Stimulated activated CD8-positive, alpha-beta memory T cell treated with anti-CD3 and anti-CD28 coated beads, Interleukin-15, amount 100 ng/mL, for 4 hours (primary cell): ENCODE results near the gene USP3.

Source experiments
- DNase-seq, 2 donors: peaks; one replicate each; pipeline ENCODE4 v3.0.0-alpha.2; 2020; ENCODE audit warnings: low read depth in 2 of 2

Gene USP3

DNA sequence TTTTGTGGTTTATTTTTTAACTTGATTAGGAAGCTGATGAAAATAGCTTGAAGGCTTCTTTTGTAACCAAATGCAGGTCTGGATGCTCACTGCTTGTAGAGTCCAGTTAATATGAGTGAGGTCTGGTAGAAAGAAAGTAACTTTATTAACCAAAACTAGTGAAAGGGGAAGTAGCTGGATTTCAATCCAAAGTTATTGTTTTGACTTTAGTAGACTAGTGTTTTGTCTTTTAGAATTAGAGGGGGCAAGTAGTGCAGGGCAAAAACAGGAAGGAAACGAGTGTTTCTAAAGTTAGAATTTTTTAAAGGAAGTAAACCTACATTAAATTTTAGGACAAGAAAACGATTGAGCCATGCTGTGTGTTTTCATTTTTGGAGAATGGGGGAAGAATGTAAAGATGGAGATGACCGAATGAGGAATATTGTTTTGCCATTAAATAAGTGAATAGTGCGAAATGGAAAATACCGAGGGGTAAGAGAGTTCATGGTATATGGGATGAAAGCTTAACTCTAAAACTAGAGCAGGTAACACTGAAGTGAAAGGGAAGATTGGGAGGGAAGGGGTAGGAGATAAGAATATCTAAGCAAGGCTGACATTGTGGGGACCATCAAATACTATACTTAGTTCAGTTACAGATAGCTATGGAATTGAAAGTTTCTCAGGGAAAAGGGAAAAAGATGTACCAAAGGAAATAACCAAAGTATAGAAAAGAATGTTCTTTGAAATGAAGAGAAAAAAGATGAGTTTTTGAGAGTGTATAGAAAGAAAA is 40.0 kb downstream of the USP3 start:
- no peak for DNase-seq

- no peak for DNase-seq
Measured at GRCh38 chr15:63545520-63545919, 41.1 kb downstream of the USP3 start.

DNA sequence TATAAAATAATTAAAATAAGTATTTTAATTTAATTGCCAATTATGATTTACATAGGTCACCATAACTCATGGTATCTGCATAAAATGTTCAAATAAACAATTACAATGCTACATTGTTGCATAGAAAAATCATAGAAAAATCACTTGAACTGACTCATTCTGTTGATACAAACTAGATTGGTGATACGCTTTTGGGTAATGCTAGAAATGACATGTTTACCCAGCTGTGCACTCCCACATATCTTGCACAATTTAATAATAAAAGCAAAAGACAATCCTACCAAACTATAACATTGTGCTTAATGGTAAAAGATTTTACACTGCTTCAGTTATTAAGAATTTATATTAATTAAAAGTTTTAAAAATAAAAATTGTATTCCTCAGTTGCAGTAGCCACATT is 47.0 kb downstream of the USP3 start:
- no peak for DNase-seq

DNA sequence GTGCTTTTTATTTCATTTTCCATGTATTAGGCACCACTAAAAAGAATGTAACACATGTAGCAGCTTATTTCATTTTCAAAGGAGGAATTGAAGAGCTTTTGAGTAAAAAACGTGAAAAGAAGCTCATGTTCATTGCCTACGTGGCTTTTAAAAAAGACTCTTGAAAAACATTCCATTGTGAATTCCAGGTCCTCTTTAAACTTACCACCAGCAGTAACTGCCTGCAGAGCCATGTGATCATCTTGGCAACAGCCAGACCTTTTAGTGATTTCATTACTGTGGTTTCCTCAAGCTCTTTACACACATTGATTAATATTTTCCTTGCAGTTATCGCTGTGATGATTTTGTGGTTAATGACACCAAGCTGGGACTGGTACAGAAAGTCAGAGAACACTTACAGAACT is 49.0 kb downstream of the USP3 start:
- DNase-seq, result no peak

GRCh38 chr15:63554337-63554927 is 50.0 kb downstream of the USP3 start:
- DNase-seq, result no peak

DNA sequence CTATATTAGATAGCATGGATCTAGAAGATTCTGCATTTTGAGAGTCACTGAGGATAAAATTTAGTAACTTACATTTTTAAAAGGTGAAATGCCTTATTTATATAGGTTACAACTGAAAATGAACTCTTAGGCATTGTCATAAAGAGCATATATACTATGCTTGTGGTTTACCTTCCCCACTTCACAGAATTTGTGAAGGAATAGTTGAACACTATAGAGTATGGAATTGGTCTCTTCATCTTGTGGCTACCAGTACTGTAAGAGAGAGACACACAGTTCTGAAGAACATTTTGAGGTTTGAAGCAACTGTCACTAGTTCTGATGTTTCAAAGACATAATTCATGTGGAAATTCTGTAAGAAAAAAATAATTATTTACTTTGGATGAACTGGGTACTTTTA is 51.1 kb downstream of the USP3 start:
- no peak for DNase-seq

GRCh38 chr15:63556246-63556645 is 51.9 kb downstream of the USP3 start:
- no peak for DNase-seq

GRCh38 chr15:63556736-63557135 is 52.3 kb downstream of the USP3 start:
- no peak for DNase-seq

DNA sequence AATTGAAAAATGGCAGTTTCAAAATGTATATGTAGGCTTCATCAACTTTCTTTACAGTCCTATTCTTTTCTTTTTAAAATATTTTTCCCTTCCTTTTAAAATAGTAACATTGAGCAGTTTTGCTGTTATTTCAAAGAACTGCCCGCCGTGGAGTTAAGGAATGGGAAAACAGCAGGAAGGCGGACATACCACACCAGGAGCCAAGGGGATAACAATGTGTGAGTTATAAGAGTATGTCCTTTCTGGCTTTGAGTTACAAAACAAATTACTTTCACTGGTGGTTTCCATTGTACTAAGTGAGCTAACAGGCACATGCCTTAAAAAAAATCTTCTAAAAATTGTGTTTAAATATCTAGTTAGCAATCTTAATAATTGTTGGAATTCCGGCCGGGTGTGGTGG is 55.4 kb downstream of the USP3 start:
- DNase-seq, result no peak

GRCh38 chr15:63560741-63561448 is 56.5 kb downstream of the USP3 start:
- no peak for DNase-seq

DNA sequence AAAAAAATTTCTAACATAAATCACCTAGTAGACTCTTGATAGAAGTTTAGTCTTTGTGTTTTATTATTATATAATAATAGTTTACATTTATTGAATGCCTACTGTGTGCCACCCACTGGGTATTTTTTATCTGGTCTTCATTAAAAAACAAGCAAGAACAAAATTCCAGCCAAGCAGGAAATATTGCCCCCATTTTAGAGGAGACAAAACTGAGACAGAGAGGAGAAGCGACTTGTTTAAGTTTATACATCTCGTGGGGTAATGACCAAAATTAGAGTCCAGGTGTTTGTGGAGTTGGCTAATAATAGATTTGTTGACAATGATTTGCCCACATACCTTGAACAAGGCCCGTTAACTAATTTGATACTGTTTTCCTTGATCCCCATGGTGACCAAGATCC is 59.7 kb downstream of the USP3 start:
- no peak for DNase-seq

GRCh38 chr15:63565536-63566186 is 61.3 kb downstream of the USP3 start:
- no peak for DNase-seq

DNA sequence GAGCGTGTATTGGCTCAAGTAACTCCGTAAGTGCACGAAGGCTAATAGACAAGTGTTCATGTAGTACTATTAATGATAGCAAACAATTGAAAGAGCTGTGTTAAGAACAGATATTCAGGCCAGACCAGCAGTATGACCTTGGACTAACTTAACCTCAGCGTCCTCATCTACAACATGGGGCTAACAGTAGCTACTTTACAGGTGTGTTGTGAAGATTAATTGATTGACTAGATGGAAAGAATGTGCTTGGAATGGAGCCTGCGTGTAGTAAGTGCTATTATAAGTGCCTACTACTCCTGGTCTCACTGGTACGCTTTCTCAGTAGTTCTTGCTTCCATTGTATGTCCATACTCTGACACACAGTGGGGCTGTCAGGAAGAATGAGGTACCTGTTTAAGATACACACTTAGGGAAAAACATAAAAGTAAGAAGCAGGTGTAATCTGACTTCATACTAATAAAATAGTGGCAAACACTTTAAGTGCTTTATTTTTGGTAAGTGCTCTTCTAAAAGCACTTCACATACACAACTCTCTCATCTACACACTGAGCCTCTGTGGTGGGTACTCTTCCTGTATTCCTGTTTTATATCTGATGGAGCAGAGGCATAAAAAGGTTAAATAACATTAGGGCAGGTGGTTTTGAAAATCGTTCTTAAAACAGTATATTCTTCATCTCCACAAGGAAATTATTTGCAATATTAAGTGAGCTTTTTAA is 68.5 kb downstream of the USP3 start:
- no peak for DNase-seq

DNA sequence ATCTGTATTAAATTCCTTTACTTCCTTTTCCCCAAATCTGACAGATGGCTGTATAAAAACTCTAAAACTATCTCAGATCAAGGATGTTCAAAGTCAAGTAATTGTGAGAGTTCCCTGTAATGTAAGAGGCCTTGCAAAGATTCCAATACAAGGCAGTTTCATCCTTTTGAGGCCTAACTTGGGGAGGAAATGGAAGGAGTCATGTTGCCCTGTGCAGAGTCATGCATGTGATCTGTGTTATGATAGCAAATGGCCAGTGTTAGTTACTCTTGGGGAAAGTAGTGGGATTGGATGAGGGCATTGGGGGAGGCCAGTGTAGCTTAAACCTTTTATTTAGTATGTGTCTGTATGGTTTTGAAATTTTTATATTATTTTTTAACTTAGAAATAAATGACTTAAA is 69.1 kb downstream of the USP3 start:
- no peak for DNase-seq

DNA sequence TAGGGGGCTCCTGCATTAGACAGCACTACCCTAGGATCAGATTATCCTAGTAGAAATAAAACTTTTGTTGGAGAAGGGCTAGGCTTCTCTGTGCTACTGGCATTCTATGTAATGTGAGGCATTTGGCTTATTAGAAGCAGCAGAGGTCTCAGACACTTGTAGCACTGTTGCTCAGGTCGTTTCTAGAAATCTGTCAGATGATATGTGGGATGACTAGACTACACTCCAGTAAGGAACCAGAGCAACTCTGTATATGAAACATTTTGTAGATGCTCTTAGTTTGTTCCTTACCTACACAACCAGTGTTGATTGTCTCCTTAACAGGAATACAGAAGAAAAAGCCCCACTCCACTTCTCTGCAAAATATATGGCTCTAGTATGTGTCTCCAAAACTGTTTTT is 70.9 kb downstream of the USP3 start:
- no peak for DNase-seq

DNA sequence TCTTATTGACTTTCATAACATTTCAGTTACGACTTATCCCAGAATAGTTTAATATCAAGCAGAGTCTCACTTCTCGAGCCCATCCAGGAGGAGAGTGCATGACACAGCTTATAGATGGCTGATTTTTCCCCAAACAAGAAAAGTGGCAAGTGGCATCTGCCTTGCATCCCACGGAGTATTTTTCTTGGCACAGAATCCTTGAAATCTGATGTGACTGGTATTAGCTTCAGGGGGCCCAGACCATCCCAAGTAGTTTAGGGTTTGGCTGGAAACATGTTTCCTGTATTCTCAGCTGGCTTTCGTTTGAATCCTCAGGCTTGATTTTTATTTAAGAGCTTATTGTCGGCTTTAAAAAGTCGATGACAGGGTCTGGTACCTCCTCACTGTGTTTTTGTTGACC is 72.0 kb downstream of the USP3 start:
- no peak for DNase-seq

- no peak for DNase-seq
Measured at GRCh38 chr15:63582179-63582578, 77.8 kb downstream of the USP3 start.

DNA sequence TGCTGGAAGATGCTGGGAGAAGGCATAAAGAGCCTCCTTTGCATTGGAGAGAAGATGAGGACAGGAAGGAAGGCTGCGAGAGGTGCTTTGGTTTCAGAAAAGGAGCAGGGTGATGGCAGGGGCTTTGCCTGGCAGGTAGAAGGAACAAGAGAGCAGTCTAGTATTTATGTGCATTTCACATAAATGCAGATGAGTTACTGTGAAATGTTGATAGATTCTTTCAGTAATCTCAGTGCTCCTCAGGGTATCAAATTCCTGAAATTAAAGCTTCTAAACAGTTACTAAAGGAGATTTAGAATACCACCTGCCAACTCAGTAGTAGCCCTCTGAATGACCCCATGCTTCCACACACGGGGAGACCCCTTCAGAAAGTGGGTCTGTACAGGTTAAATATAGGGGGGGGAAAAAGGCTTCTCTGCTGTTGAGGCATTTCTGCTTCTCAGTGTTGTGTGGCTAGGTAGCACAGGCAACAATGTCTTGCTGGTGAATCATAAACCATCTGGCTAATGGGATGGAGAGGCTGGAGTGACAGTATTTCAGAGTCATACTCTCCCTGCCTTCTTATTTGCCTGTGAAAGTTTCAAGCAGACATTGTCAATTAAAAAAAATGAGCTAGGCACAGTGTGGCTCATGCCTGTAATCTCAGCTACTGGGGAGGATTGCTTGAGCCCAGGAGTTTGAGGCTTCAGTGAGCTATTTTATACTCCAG is 78.5 kb downstream of the USP3 start:
- no peak for DNase-seq

DNA sequence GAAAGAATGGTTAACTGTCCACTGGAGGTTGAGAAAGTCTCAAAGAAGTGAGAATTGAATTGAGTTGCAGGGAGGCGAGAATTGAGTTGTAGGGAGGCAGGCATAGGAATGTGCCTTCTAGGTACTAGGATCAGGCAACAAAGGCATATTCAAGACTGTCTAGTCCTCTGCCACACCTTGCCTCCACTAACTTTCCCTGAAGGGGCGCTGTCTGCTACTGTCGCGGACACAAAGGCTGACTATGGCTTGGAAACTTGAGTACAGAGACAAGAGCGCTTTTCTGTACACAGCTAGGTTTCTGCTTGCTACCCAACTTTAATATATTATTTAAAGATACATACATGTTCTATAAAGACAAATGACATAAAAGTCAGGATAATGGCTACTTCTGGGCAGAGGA is 82.4 kb downstream of the USP3 start:
- no peak for DNase-seq

DNA sequence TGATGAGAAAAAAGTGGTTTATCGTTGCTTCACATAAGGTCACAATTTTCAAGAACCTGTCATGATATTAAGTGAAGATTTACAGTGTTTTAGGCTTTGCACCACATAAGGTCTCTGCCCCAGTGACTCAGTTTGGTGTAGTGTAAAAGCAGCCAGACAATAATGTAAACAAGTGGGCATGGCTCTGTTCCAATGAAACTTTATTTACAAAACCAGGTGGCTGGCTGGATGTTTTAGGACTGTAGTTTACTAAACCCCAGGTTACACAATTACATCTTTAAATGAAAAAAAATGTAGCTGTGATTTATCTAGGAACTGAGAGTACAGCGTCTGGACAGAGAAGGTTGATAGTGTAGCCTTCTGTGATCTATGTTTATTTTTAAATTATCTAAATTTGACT is 83.1 kb downstream of the USP3 start:
- DNase-seq, result no peak

DNA sequence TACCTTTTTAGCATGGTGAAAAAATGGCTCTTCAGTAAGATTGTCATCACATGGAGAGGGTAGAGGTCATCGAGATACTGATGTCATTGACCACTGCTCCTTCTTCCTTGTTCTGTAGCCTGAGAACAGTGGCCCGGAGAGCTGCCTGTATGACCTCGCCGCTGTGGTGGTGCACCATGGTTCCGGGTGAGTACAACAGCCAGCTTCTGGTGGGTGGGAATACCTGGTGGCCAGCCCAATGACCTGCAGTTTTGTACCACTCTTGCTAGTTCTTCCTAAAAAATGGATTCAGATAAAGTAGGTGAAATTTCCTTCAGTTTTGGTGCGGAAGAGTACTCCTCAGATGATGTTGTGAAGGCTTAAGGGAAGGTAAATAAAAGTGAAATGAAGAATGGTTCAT is 84.4 kb downstream of the USP3 start:
- DNase-seq, result no peak
